Fibroblast of mammary gland (primary cell): ENCODE data around the gene TPP1.

ENCODE experiments used
- DNase-seq: peaks from one replicate; pipeline ENCODE4 v3.0.0-alpha.2; 2010; ENCODE audit warnings: low read depth
- H3K4me3 ChIP-seq: 2 replicates; pipeline ENCODE4 v1.5.1; 2011; ENCODE audit warnings: low read depth, mild to moderate bottlenecking, low read length, moderate library complexity; ENCODE audit not compliant: control insufficient read depth
- TF ChIP-seq, protein P1 (sequence below): conservative IDR thresholded peaks from 2 replicates; pipeline ENCODE4 v1.5.1; 2011; ENCODE audit warnings: low read depth, low read length, inconsistent platforms; ENCODE audit not compliant: control insufficient read depth, insufficient read depth

The TPP1 gene

GRCh38 chr11:6612213-6613041, 6.8 kb downstream of the TPP1 start, which contains the start of gene TAF10:
TAF10 (minus strand) TSS chr11:6612216; CDS start chr11:6612189, 27 bp downstream.
- peak; percentile 94 for DNase-seq
- TF ChIP-seq, protein P1, sequence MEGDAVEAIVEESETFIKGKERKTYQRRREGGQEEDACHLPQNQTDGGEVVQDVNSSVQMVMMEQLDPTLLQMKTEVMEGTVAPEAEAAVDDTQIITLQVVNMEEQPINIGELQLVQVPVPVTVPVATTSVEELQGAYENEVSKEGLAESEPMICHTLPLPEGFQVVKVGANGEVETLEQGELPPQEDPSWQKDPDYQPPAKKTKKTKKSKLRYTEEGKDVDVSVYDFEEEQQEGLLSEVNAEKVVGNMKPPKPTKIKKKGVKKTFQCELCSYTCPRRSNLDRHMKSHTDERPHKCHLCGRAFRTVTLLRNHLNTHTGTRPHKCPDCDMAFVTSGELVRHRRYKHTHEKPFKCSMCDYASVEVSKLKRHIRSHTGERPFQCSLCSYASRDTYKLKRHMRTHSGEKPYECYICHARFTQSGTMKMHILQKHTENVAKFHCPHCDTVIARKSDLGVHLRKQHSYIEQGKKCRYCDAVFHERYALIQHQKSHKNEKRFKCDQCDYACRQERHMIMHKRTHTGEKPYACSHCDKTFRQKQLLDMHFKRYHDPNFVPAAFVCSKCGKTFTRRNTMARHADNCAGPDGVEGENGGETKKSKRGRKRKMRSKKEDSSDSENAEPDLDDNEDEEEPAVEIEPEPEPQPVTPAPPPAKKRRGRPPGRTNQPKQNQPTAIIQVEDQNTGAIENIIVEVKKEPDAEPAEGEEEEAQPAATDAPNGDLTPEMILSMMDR: peak; percentile 44
- H3K4me3 ChIP-seq: peak within 1 kb of the TSS; percentile 67

DNA sequence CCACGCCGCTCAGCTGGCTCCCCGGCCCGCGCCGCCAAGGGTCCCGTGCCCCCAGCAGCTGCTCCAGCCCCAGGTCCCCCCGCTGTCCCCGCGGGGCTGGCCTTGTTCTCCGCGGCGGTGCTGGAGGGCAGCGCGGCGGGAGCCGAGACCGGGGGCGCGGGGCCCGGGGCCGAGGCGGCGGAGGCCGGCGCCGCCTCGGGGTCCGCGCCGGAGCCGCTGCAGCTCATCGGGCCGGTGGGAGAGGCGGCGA, 7.3 kb downstream of the TPP1 start:
- peak overlapping the region; percentile 67 for H3K4me3 ChIP-seq
- TF ChIP-seq, protein P1: no peak
- no peak for DNase-seq

DNA sequence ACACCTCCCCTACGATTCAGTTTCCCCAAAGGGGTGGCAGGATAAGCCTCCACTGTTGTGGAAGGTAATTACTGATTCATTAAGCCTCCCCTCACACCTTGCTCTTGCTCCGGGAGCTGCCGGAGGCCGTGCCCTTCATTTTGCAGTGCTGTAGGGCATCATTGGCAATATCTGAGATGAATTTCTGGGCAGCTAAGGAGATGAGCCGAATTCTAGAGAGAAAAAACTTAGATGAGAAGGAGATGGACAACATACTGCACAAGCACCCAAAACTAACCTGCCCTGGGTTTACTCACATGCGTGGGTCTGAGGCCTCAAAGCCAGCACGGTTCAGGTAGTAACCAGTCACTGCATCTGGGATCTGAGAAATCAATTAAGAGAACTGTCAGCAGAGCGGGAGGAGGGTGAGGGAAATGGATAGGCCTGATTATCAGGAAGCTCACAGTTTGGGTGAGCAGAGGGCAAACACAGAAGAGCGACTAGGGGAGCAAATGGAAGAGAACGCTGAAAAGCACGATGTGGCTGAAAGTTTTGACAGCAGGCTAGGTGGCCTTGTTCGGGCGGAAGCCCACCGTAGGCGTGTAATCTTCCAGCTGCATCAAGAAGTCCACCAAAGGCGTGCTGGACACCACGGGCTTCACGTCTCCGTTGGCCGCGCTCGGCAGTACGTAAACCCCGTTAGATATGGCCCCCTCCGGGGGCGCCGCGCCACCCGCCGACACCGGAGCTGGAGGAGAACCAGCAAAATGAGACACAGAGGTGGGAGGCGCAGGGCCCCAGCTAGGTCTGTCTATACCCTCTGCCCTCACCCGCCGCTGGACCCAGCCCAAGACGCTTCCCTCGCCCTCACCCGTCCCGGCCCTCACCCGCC, 7.9 kb downstream of the TPP1 start:
- DNase-seq: peak; percentile 20
- TF ChIP-seq, protein P1: no peak
- peak overlapping the region; percentile 67 for H3K4me3 ChIP-seq

GRCh38 chr11:6610591-6610990, 8.6 kb downstream of the TPP1 start:
- DNase-seq: no peak
- peak overlapping the region; percentile 67 for H3K4me3 ChIP-seq
- TF ChIP-seq, protein P1: no peak

GRCh38 chr11:6609502-6610015, 9.7 kb downstream of the TPP1 start:
- no peak overlapping the region for H3K4me3 ChIP-seq
- no peak for DNase-seq
- TF ChIP-seq, protein P1: no peak

DNA sequence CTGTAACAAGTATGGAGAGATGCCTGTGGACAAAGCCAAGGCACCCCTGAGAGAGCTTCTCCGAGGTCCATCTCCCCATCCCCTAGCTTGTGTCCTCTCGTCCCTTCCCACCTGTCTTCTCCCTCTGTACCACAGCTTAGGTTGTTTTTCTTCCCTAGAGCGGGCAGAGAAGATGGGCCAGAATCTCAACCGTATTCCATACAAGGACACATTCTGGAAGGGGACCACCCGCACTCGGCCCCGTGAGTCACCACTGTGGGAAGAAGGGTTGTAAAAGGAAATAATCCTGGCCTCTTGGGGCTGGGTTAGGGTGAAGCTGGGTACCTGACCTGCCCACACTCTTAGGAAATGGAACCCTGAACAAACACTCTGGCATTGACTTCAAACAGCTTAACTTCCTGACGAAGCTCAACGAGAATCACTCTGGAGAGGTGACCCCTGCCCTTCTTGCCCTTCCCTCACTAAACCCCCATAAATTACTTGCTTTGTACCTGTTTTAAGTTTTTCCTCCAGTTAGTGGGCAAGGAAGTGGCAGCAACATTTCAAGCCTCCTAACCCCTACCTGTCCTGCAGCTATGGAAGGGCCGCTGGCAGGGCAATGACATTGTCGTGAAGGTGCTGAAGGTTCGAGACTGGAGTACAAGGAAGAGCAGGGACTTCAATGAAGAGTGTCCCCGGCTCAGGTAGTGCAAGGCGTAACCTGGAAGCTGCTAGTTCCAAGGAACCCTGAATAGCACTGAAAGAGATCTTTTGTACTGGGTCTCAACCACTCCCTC, 10.3 kb downstream of the TPP1 start:
- H3K4me3 ChIP-seq: no peak overlapping the region
- TF ChIP-seq, protein P1: no peak
- peak; percentile 31 for DNase-seq
